Stromal cell of bone marrow (primary cell): ENCODE measurements around the gene DRD2.
A peak's percentile ranks its signal among the peaks of the same experiment; 100 is the strongest.

Experiments
- DNase-seq: peaks from one replicate; pipeline ENCODE4 v3.0.0-alpha.2; 2012; ENCODE audit warnings: low read depth

The DRD2 gene

GRCh38 chr11:113484223-113484622 is 9.0 kb upstream of the DRD2 start:
- DNase-seq, result no peak

- no peak for DNase-seq
These were observed 6.5 kb upstream of the DRD2 start for GRCh38 chr11:113481672-113482071.

- no peak for DNase-seq
These were observed 6.0 kb upstream of the DRD2 start for GRCh38 chr11:113481226-113481625.

GRCh38 chr11:113477321-113477720 is 2.1 kb upstream of the DRD2 start:
- no peak for DNase-seq

DNA sequence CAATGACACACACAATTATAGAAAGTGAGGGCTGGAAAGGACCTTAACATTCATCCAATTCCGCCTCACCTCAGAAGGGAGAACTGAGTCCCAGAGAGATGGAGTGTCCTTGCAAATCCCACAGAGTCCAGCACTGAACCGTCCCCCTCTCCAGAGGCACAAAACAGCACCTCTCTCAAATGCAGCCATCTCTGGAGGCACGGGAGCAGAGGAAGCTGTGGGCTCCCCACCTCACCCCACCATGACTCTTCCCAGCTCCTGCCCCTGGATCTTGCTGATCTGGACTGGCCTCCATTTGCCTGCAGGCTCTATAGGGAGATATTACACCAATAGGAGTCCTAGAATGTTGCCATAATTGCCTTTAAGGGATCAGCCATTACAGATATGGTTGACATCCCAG is 1.4 kb upstream of the DRD2 start:
- DNase-seq, result no peak

GRCh38 chr11:113474362-113475159 is 637 bp downstream of the DRD2 start:
- DNase-seq, result peak; percentile 57

DNA sequence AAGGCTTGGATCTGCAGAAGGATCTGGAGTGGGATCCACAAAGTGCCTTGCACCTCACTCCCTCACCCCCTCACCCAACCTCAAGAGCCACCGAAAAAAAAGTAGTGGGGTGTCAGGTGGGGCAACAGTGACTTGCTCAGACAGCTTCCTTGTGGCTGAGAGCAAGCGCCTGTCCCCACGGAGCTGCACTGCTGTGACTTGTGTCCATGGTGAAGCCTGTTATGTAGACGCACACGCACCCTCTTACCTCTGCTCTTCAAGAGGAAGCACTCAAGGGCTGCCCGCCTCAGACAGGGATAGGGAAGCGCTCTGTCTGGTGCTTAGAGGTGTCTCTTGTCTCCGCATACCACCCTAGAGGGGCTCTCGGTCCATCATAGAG is 1.2 kb downstream of the DRD2 start:
- DNase-seq, result no peak

DNA sequence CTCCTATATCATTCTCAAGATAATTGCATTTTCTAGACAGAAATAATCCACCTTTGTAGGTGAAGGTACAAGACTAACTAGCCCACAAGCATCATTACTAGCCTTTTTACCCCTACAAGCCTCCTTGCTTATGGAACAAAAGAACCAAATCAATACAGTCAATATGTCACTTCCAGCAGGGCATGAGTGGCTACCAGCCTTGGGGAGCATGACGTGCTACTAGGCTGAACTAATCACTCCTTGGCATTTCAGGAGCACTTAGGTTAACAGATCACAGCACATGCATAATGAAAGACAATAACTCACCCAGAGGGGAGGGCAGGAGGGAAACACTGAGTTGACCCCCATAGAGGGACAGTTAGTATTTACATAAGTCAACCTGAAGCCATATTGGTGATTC is 2.7 kb downstream of the DRD2 start:
- DNase-seq, result no peak

DNA sequence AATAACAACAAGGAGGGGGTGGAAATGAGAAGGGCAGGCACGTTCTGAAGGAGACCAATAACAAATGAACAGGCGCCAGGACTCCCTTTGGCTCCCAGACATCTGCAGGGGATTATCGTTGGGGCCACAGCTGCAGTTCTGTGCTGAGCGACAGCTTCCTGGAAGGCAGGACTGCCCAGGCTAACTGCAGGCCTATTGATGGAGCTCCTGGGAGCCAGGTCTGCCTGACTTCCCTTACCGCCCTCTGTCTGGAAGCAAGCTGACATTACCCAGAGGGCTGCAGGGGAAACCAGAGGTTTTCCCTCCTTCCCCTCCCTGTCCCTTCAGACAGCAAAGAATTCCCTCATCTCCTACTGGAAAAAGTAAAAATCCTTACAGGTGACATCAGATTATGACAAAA is 5.0 kb downstream of the DRD2 start:
- no peak for DNase-seq

DNA sequence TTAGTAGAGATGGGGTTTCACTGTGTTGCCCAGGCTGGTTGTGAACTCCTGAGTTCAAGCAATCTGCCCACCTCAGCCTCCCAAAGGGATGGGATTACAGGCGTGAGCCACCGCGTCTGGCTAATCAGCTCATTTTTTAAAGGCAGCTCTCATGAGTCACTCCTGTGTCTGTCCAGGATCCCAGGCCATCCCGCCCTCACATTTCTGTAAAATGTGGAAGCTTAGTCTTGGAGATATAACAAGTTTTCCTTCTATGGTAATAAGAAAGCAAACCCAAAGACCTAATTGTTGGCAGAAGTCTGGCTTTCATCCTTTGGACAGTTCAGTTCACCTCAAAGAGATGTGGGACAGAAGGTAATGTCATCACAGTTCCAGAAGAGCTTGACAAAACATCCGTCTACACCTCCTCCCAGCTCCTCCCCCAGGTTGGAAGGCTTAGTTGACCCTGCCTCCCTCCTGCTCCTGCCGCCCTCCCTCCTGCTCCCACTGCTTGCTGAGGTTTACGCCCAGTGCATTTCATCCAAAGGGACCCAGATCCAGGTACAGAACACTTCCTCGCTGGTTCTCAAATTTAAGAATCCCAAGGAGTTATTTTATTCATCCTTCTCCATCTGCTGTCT is 6.4 kb downstream of the DRD2 start:
- DNase-seq, result no peak

DNA sequence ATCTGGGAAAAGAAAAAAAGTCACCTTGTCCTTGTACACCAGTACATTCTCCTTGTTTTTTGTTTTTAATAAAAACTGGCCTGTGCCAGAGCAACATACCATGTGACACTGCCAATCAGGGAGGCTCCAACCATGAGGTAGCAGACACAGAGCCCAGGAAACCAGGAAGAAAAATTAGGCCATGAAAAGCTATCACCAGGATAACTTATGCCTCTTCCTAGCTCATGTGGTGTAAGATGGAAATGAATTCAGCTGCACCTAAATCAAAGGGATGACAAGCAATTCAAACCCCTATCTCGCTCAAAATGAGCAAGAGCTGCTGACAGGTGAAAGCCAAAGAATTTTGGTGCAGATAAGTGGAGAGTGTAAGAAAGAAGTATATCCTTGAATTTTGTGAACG is 7.7 kb downstream of the DRD2 start:
- no peak for DNase-seq

DNA sequence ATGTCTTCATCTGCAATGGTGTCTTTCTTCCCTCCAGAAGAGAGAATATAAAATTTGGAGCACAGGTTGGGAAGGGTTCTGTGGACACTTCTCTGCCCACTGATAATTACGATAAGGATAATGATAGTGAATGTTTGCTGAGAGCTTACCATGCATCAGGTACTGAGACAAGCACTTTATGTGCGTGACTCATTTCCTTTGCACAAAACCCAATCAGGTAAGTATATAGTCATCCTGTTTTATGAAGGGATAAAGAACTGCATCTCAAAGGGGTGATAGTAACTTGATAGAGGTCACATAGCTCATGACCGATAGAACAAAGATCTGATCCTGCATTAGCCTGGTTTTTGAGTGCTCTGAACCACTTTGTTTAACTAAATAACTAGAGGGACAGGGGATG is 9.4 kb downstream of the DRD2 start:
- DNase-seq, result no peak

GRCh38 chr11:113464416-113464815 is 10.8 kb downstream of the DRD2 start:
- DNase-seq, result no peak

- no peak for DNase-seq
These were observed 12.4 kb downstream of the DRD2 start for GRCh38 chr11:113462830-113463229.

GRCh38 chr11:113461639-113462038 is 13.6 kb downstream of the DRD2 start:
- DNase-seq, result no peak

GRCh38 chr11:113460469-113460868 is 14.7 kb downstream of the DRD2 start:
- DNase-seq, result no peak

GRCh38 chr11:113458189-113458588 is 17.0 kb downstream of the DRD2 start:
- no peak for DNase-seq

DNA sequence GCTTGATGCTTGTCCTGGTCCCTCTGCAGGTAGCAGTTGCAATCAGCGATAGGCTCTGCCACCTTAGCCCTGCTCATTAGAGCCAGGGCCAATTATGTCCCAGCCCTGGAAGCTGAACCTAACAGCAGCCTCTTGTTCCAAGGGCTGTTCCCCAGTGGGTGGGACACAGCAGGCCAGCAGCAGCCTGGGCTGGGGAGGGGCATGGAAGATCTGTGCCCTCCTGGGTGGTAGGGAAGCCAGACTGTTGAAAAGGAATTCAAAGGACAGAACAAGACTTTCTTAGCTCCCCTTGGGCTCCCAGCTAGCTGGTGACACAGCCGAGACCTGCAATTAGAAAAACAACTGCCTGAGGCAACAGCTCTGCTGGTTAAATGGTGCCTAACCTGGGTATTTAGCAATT is 17.4 kb downstream of the DRD2 start:
- DNase-seq, result no peak

DNA sequence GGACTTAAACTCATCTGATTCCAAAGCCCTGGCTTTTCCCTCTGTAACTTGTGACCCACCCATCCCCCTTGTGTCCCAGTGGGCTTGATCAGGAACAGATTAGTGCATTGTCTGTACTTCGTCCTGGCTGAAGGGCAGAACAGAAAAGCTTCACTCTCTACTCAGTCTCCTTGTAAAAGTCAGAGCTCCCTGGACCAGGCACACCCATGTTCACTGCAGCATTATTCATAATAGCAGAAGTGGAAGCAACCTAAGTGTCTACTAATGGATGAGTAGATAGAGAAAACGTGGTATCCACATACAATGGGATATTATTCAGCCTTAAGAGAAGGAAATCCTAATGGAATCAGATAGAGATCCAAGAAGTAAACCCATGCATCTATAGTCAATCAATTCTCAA is 20.7 kb downstream of the DRD2 start:
- no peak for DNase-seq

DNA sequence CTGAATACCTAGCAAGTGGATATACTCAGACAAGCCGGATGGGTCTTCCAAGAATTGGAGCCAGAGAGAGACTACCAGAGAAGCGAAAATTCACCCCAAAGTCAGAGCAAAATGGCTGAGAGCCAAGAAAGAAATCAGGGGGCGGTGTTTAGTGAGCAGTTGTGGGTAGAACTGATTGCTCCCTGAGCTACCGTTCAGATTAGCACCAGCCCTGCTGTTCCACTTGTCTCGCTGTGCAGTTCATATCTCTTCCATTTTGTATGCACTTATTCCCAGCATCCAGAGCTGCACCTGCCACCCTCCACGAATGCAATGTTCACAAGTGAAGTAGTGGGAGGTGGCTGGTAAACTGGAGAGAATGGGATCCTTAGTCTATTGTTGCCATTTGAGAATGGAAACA is 25.5 kb downstream of the DRD2 start:
- no peak for DNase-seq

DNA sequence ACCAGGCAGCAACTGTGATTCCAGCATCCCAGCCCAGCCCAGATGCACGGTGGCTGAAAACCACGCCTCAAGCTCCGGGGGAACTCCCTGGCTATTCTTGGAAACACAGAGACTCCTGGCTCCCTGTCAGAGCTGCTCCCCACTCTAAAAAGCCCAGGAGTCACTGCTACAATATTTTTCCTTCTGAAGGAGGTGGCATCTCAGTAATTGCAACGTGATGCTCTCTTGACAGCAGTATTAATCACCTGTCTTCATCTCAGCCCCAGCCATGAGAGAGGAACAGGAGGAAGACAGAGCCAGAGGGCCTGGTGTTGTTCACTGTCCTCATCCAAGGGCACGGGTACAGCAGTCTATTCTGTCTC is 26.9 kb downstream of the DRD2 start:
- no peak for DNase-seq

DNA sequence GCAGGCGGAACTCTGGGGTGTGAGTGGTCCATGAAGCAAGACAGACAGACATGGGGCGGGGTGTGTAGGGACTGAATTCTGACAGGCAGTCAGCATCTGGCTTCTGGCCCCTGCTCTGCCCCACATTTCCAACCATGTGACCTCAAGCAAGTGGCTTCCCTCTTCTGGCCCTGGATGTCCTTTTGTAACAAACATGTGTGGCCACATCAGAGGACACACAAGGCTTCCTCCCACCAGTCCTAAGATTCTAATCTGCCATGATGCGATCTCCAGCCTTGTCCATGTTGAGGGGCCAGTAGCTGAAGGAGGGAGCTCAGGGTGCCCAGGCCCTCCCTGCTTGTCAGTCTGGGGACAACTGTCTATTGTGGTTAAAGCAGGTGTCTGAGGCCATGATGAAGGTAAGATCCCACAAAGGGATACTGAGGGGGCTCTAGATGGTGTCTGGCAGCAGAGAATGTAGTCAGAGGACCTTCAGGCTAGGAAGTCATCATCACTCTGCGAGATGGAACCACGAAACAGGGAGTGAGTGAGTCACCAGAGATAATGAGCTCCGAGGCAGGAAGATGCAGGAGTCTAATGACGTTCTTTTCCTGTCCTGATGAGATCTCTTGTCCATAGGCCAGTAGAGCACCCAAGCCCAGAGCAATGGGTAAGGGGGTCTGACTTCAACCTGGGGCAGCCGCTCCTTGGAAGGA is 27.4 kb downstream of the DRD2 start:
- peak; percentile 31 for DNase-seq

DNA sequence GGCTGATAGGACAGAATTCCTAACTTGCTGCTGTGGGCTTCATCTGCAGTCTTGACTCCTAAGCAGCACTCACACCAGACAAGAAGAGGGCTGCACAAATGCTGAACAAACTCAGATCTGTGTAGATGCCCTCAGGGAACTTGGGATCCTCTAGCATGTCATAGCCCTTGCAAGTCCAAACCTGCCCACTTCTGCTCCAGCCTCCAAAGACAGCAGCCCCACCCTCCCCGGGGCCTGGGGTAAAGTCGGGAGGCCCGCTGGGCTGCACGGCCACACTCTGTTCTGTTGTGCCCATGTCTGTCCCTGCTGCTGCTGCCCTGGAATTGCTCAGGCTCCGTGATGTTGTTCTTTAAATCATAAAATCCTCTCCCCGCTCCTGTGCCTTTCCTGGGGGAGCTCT is 28.3 kb downstream of the DRD2 start:
- no peak for DNase-seq

DNA sequence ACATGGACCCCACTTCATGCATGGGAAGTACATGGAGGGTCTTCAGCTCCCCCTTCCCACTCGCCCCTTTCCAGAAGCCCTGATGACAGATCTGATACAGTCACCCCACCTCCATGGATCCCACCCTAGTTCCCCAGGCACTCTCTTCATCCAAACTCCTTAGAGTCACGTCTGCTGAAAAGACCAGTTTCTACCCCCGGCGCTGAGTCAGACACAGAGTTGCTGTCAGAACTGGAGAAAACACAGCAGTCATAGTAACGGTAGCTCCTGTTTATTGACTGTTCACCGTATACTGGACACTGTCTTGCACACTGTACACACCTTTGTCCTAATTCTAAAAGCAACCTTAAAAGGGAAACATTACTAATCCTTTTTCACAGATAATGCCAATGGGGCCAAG is 29.1 kb downstream of the DRD2 start:
- DNase-seq, result peak; percentile 7
